ENCODE results near the gene ADAM22.
A peak's percentile ranks its signal among the peaks of the same experiment; 100 is the strongest.

ADAM22 gene

GRCh38 chr7:88115816-88116215 lies 181.8 kb downstream of the ADAM22 start:
- DNase-seq (ENCODE audit: low spot score) = no peak
- TF ChIP-seq, protein P1, sequence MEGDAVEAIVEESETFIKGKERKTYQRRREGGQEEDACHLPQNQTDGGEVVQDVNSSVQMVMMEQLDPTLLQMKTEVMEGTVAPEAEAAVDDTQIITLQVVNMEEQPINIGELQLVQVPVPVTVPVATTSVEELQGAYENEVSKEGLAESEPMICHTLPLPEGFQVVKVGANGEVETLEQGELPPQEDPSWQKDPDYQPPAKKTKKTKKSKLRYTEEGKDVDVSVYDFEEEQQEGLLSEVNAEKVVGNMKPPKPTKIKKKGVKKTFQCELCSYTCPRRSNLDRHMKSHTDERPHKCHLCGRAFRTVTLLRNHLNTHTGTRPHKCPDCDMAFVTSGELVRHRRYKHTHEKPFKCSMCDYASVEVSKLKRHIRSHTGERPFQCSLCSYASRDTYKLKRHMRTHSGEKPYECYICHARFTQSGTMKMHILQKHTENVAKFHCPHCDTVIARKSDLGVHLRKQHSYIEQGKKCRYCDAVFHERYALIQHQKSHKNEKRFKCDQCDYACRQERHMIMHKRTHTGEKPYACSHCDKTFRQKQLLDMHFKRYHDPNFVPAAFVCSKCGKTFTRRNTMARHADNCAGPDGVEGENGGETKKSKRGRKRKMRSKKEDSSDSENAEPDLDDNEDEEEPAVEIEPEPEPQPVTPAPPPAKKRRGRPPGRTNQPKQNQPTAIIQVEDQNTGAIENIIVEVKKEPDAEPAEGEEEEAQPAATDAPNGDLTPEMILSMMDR (IDR thresholded peaks at IDR 0.05; ENCODE audit: extremely low read depth, missing control alignments) = no peak

GRCh38 chr7:88116235-88116795 lies 182.3 kb downstream of the ADAM22 start:
- TF ChIP-seq, protein P1 (IDR thresholded peaks at IDR 0.05; ENCODE audit: extremely low read depth, missing control alignments) = no peak
- no peak for DNase-seq (ENCODE audit: low spot score)

DNA sequence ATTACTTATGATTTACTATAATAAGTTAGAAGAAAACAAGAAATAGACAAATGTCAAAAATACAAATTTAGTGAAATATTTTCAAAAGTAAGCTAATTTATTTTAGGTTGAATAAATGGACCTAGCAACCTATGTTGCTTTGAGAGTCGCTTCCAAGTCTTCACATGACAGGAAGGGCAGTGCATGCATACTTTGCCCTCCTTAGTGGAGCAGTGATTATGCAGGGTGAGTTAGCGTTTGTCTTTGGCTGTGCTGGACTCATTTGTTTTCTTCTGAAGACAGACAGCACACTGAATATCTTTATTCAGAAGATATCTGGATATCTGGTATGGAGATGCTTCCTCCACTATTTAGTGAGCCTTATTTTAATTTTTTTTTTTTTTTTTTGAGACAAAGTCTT lies 183.3 kb downstream of the ADAM22 start:
- TF ChIP-seq, protein P1 (IDR thresholded peaks at IDR 0.05; ENCODE audit: extremely low read depth, missing control alignments) = no peak

GRCh38 chr7:88121335-88121734 lies 187.3 kb downstream of the ADAM22 start:
- no peak for DNase-seq (ENCODE audit: low spot score)
- TF ChIP-seq, protein P1 (IDR thresholded peaks at IDR 0.05; ENCODE audit: extremely low read depth, missing control alignments) = no peak

More for the DNA sequence above, 183.3 kb downstream of the ADAM22 start:
- no peak for DNase-seq (ENCODE audit: low spot score)

DNA sequence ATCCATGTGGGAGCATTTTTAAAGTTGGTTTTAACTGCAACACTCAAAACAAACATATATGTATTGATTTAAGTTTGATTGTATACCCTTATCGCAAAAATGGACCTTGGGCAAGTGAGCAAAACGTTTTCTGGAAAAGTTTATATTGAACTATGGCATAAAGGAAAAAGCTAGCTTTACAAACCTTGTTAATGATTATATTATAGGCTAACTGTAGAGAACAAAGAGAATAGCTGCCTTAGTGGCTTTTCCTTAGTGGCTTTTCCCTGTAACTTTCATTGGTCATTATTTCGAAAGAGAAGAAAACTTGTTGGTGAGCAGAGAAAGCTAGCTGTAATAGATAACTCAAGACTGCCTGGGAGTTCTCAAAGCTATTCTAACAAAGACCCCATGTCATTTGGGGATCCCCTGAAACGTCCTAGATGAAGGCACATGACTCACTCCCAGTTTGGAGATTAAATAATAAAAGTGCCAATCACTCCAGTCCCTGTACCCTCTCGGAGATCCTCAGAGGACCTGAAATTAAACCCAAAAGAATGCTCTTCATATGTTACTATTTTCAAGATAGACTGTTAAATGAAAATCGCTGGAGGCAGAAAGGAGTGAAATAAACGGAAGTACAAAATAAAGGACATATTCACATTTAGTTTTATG lies 193.7 kb downstream of the ADAM22 start:
- DNase-seq (ENCODE audit: low spot score) = no peak
- TF ChIP-seq, protein P1 (IDR thresholded peaks at IDR 0.05; ENCODE audit: extremely low read depth, missing control alignments) = no peak

DNA sequence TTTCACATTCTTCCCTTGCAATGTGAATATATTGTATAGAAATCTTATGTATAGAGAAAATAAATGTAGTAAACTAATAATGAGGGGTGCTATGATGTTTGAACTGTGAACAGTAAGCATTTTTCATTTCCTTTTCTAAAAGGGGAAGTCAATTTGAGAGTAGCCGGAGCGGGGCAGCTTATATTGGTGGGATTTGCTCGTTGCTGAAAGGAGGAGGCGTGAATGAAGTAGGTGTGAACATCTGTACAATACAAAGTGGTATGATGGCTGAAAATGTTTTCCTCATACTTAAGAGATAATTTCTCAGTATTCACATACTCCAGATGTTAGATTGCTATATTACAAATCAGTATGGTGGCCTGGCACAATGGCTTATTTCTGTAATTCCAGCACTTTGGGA lies 198.7 kb downstream of the ADAM22 start:
- TF ChIP-seq, protein P1 (IDR thresholded peaks at IDR 0.05; ENCODE audit: extremely low read depth, missing control alignments) = no peak
- DNase-seq (ENCODE audit: low spot score) = peak; percentile 18

GRCh38 chr7:88140947-88141346 lies 206.9 kb downstream of the ADAM22 start:
- TF ChIP-seq, protein P1 (IDR thresholded peaks at IDR 0.05; ENCODE audit: extremely low read depth, missing control alignments) = no peak
- no peak for DNase-seq (ENCODE audit: low spot score)
